Choroid plexus epithelial cell (primary cell): ENCODE data around the gene TRPM6.
A peak's percentile ranks its signal among the peaks of the same experiment; 100 is the strongest.

Experiments
- DNase-seq: peaks from one replicate; pipeline ENCODE4 v3.0.0-alpha.2; 2010; ENCODE audit warnings: low read depth
- H3K4me3 ChIP-seq: 2 replicates; pipeline ENCODE4 v1.5.1; 2011; ENCODE audit warnings: low read depth, mild to moderate bottlenecking, control low read depth, low read length, moderate library complexity
- TF ChIP-seq, protein P1 (sequence below): conservative IDR thresholded peaks from 2 replicates; pipeline ENCODE4 v1.5.1; 2011; ENCODE audit warnings: low read depth, mild to moderate bottlenecking, control low read depth, inconsistent platforms, low read length, moderate library complexity

Gene TRPM6

GRCh38 chr9:74762950-74763349 lies 124.8 kb downstream of the TRPM6 start:
- TF ChIP-seq, protein P1, sequence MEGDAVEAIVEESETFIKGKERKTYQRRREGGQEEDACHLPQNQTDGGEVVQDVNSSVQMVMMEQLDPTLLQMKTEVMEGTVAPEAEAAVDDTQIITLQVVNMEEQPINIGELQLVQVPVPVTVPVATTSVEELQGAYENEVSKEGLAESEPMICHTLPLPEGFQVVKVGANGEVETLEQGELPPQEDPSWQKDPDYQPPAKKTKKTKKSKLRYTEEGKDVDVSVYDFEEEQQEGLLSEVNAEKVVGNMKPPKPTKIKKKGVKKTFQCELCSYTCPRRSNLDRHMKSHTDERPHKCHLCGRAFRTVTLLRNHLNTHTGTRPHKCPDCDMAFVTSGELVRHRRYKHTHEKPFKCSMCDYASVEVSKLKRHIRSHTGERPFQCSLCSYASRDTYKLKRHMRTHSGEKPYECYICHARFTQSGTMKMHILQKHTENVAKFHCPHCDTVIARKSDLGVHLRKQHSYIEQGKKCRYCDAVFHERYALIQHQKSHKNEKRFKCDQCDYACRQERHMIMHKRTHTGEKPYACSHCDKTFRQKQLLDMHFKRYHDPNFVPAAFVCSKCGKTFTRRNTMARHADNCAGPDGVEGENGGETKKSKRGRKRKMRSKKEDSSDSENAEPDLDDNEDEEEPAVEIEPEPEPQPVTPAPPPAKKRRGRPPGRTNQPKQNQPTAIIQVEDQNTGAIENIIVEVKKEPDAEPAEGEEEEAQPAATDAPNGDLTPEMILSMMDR, result peak; percentile 10
- no peak for DNase-seq
- H3K4me3 ChIP-seq, result no peak overlapping the region

DNA sequence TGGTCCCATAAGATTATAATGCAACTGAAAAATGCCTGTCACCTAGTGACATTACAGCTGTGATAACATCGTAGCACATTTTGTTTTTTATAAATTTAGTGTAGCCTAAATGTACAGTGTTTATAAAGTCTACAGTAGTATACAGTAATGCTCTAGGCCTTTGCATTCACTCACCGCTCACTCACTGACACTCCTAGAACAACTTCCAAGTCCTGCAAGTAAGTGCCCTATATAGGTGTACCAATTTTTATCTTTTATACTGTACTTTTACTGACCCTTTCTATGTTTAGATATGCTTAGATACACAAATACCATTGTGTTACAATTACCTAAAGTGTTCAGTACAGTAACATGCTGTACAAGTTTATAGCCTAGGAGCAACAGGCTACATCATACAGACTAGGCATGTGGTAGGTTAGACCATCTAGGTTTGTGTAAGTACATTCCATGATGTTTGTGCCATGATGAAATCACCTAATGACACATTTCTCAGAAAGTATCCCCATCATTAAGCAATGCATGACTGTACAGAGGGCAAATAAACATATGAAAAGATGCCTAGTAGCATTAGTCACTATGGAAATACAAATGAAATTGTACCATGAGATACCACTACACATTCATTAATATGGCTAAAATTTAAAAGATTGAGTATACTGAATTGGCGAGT lies 127.6 kb downstream of the TRPM6 start:
- TF ChIP-seq, protein P1, result no peak
- H3K4me3 ChIP-seq, result no peak overlapping the region
- DNase-seq, result peak; percentile 97

DNA sequence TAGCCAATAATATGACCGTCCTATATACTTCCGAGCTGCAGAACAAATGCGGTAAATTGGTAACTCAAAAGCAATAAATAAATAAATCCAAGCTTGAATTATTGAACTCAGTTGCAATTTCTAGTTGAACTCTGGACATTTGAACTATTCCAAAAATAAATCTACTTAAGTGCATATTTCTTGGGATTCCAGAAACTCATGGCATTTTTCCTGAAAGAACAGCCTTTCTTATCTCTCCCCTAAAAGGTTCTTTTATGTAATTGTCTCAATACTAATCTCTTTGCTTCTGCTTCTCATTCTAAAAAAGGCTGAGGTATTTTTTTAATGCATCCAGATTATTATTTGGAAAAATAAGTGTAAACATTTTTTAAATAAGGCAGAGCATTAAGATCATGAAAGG lies 131.7 kb downstream of the TRPM6 start:
- TF ChIP-seq, protein P1, result no peak
- DNase-seq, result no peak
- H3K4me3 ChIP-seq, result no peak overlapping the region

DNA sequence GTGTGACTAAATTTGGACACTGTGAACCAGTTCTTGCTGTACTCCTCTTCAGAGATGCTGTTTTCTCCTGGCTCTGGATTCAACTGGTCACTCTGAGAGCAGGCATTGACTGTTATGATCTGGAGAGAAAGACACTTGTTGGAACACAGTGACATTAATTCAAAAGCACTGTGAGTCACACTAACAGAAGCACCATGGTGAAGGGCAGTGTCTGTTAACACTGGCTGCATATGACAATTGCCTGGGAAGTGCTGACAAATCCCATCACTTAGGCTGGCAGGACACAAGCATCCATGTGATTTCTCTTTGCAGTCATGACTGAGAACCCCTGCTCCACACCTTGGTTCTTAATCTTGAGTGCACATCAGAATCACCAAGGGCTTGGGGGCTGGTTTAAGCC lies 132.4 kb downstream of the TRPM6 start:
- no peak overlapping the region for H3K4me3 ChIP-seq
- no peak for DNase-seq
- TF ChIP-seq, protein P1, result no peak

DNA sequence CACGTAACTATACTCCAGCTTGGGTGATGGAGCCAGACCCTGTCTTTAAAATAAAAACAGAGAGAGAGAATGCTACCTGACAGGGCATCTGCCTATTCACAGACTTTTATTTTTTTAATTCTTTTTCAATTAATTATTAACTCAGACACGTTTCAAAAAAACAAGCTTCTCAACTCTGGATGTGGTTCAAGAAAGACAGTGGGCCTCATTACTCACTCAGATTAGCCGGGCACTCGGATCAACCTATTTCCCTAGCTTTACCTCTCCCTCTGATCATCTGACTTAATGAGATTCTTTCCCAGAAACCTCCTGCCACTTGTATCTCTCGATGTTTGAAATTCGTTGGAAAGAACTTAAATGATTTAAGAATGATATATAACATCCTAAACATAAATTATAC lies 134.1 kb downstream of the TRPM6 start:
- H3K4me3 ChIP-seq, result no peak overlapping the region
- no peak for DNase-seq
- TF ChIP-seq, protein P1, result no peak

- TF ChIP-seq, protein P1, result no peak
- no peak overlapping the region for H3K4me3 ChIP-seq
- no peak for DNase-seq
Measured at GRCh38 chr9:74748966-74749365, 138.8 kb downstream of the TRPM6 start.

DNA sequence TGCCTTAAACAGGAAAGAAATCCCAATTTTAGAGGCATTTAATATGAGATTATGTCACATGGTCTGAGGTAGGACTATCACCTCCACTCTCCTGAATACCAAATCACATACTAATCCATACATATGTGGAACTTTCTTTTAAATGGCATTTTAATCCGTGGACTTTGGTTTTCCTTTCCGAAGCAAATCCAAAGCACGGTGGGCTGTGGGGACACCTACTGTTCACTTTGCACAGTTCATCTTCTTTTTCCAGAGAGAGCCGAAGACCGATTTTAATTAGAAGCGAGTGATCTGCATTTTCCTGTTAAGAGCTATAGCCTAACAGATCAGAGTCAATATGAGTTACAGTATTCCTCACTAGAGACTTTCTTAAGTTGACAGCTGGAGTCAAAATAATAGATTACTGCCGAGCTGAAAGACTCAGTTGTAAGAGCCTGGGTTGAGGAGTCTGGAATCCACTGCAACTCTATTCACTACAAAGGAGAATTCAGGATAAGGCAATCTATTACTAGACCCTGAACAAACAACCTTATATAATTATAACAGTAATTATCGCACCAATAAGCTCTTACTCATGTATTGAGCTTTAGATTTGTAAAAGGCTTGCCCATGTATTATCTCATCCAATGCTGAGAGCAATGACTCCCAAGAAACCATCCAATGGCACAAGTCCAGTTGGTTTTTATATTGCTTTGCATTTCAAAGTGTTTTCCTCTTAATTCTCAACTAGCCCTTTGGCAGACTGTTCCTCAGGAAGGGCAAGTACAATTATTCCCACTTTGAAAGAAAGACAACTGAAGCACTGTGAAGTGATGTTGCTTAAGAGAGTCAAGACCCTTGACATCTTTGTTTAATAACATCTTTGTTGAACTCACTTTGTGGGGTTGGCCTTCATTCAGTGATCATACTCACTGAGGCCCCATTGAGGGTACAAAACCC lies 144.7 kb downstream of the TRPM6 start:
- DNase-seq, result peak; percentile 74
- H3K4me3 ChIP-seq, result no peak overlapping the region
- TF ChIP-seq, protein P1, result peak; percentile 91
